Measurements from ENCODE around the gene KIF1B. TPM values are rescaled to one million over a fixed set of nuclear protein-coding genes. Genes with fewer than 3 reads are reported as not detected.

The KIF1B gene
- total and polyA plus RNA-seq, 9 of the 15 experiments (the other 6 are each of a cell fraction or from before 2014, with no cell fraction given): 2.8 to 19.8 (median 11.9) TPM

DNA sequence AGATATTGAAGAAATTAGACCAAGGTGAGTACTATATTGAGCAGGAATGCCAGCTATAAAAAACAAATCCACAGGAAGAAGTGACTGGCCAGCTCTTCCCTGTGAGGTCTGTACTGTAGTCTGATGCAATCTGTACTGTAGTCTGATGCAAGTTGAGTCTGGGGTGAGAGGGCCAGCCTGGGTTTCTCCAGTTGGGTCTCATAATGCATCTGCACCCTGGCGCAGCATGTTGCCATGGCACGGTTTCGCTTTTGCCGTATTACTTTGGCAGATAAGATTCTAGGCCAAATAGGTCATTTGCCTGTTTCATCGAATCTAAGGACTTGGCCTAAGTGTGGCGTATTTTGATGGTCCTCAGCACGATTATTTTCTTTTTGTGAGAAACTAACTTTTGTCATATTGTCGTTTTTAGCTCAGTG, 164.1 kb downstream of the KIF1B start:
- intact Hi-C loops (cut with micrococcal nuclease) (no loop called here), in situ Hi-C loops (cut with MboI) (no loop called here)
- H3K4me2 ChIP-seq (ENCODE audit: insufficient read depth, low read length): no peak overlapping the region
- no peak overlapping the region for H3K27ac ChIP-seq (ENCODE audit: extremely low read depth, low read depth, low read length)
- CTCF ChIA-PET (ENCODE audit: low intra/inter-chr PET ratio): interaction anchor here (1.1 to 1.2 kb wide), 2 partner anchors 54 to 120 kb away, joined by 3 to 4 read pairs; no protein-coding TSS in a partner anchor
- no peaks in the 10 kb centered on the region for H4K20me1 ChIP-seq (replicated peaks; ENCODE audit: control insufficient read depth, insufficient read depth, low read length)
- POLR2A ChIA-PET: no interaction called here
- no peak overlapping the region for H3K9ac ChIP-seq (ENCODE audit: insufficient read depth in 1 of 2, low read depth in 2 of 2, low read length in 2 of 2)
- FAIRE-seq (no peak), ATAC-seq (peak; percentile 50; the same call in 2 of the 3 replicates), DNase-seq (ENCODE audit: extremely low read depth in 1 of 4, low spot score in 3 of 4) (no peak)
- H2AFZ ChIP-seq (ENCODE audit: low read depth, low read length): no peak overlapping the region
- H3K9me3 ChIP-seq (replicated peaks; ENCODE audit: control insufficient read depth, insufficient read depth, low read depth, low read length): no peaks in the 10 kb centered on the region
- no TSS peak for BruUV-seq (replicated peaks)
- no peaks in the 10 kb centered on the region for H3K9me1 ChIP-seq (ENCODE audit: control insufficient read depth, insufficient read depth, low read length)
- H3K4me3 ChIP-seq: no peak overlapping the region
- H3K79me2 ChIP-seq (ENCODE audit: control insufficient read depth, insufficient read depth, low read length): no peaks in the 10 kb centered on the region
- no peaks in the 10 kb centered on the region for H3K27me3 ChIP-seq (ENCODE audit: control insufficient read depth in 2 of 2, insufficient read depth in 2 of 2, low read length in 2 of 2)
- H3K4me1 ChIP-seq (replicated peaks in 1 of 2; ENCODE audit: control insufficient read depth in 2 of 2, insufficient read depth in 2 of 2, low read length in 2 of 2): peaks cover 5 to 8% of the 10 kb centered on the region in 2 experiments; a peak in 3 of 5 replicates
- peaks cover 30% of the 10 kb centered on the region; the same call in 2 of the 3 replicates for H3K36me3 ChIP-seq (ENCODE audit: control insufficient read depth, insufficient read depth, low read length)
- 73% methylated on average over 8 of the region's 8 CpGs for WGBS (ENCODE audit: insufficient coverage, low coverage, missing lambda C conversion rate)
- no peak for TF ChIP-seq CBFB (CRISPR knock-in tag; IDR thresholded peaks at IDR 0.05)
- no peak for TF ChIP-seq EHMT2 (IDR thresholded peaks at IDR 0.05)
- TF ChIP-seq ZNF41 (CRISPR knock-in tag; conservative IDR thresholded peaks at IDR 0.05): 0 out of 2 replicates have a peak, but pooled peaks have one; percentile 4
- TF ChIP-seq ATF3 (IDR thresholded peaks at IDR 0.05): peak; percentile 84
- no peak for TF ChIP-seq ATF3 (CRISPR knock-in tag; conservative IDR thresholded peaks at IDR 0.05)
- peak; percentile 75; the same call in 1 of the 2 replicates for TF ChIP-seq HIVEP1 (CRISPR knock-in tag; IDR thresholded peaks at IDR 0.05)
- peak; percentile 73; the same call in 1 of the 2 replicates for TF ChIP-seq BACH1 (tag; IDR thresholded peaks at IDR 0.05)
- TF ChIP-seq, protein P1, sequence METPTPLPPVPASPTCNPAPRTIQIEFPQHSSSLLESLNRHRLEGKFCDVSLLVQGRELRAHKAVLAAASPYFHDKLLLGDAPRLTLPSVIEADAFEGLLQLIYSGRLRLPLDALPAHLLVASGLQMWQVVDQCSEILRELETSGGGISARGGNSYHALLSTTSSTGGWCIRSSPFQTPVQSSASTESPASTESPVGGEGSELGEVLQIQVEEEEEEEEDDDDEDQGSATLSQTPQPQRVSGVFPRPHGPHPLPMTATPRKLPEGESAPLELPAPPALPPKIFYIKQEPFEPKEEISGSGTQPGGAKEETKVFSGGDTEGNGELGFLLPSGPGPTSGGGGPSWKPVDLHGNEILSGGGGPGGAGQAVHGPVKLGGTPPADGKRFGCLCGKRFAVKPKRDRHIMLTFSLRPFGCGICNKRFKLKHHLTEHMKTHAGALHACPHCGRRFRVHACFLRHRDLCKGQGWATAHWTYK (CRISPR knock-in tag; IDR thresholded peaks at IDR 0.05): 0 out of 2 replicates have a peak, but pooled peaks have one; percentile 32
- peak in 1 of 2 experiments; percentile 60; a peak in 1 of 4 replicates for TF ChIP-seq TRIM24 (IDR thresholded peaks at IDR 0.05)
- TF ChIP-seq DMBX1 (CRISPR knock-in tag; IDR thresholded peaks at IDR 0.05; ENCODE audit: borderline replicate concordance): peak; percentile 89; the same call in 1 of the 2 replicates
- peak; percentile 86; the same call in 1 of the 2 replicates for TF ChIP-seq ZNF584 (CRISPR knock-in tag; IDR thresholded peaks at IDR 0.05; ENCODE audit: low read depth)
- TF ChIP-seq ZNF766 (CRISPR knock-in tag; conservative IDR thresholded peaks at IDR 0.05): peak; percentile 47; the same call in 1 of the 2 replicates
- TF ChIP-seq HSF4 (CRISPR knock-in tag; IDR thresholded peaks at IDR 0.05; ENCODE audit: borderline replicate concordance): peak; percentile 24; the same call in 1 of the 2 replicates
- TF ChIP-seq SRSF3 (IDR thresholded peaks at IDR 0.05; ENCODE audit: insufficient read depth, low read length): no peak
- no peak for TF ChIP-seq ETV1 (tag; conservative IDR thresholded peaks at IDR 0.05; ENCODE audit: low read depth)
- no peak for TF ChIP-seq NR2C1 (IDR thresholded peaks at IDR 0.05)
- peak; percentile 66; the same call in 1 of the 2 replicates for TF ChIP-seq NR2C1 (tag; IDR thresholded peaks at IDR 0.05)
